GM18505 (cell line): ENCODE results near the gene PDE8B.

Experiments
- ATAC-seq: cut with Tn5 transposase; IDR thresholded peaks from one replicate; pipeline ENCODE4 v1.9.1; 2021; ENCODE audit not compliant: unreplicated experiment
- POLR2A ChIP-seq: IDR thresholded peaks from 4 replicates; pipeline ENCODE4 v1.6.1; 2011; ENCODE audit warnings: borderline replicate concordance; ENCODE audit not compliant: insufficient read depth, insufficient read length; ENCODE audit errors: extremely low read depth

The PDE8B gene

DNA sequence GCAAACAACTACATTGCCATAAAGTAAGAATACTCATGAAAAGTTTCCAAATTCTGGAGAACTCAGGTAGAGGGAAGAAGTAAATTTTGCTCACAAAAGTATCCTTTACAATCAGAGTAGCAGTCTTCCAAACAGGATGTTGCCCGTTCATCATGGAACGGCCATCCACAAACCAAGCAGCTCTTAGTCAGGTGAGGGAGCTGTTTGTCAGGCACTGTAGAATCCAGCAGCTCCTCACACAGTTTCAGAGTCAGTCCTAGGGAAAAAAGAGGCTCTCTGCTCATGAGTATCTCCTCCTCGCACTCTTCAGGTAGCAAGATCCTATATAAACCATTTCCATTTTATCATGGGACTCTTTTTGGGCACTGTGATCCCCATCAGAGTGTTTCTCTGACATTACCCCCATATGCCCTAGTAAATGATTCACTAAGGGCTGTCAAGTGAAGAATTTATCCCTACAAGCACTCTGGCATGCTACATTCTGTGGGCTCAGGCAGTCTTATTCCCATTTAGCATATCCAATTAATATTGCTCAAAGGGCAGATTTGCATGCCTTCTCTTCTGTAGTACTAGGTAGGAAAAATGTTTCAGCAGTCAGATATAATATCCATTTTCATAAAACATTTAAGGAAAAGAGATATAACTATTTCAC, 183.7 kb downstream of the PDE8B start:
- TF ChIP-seq POLR2A, result no peak
- ATAC-seq, result no peak

- no peak for TF ChIP-seq POLR2A
- no peak for ATAC-seq
Observed at GRCh38 chr5:77396017-77396416, 185.5 kb downstream of the PDE8B start.

- ATAC-seq, result no peak
- TF ChIP-seq POLR2A, result no peak
Observed at GRCh38 chr5:77397686-77398292, 187.3 kb downstream of the PDE8B start.

DNA sequence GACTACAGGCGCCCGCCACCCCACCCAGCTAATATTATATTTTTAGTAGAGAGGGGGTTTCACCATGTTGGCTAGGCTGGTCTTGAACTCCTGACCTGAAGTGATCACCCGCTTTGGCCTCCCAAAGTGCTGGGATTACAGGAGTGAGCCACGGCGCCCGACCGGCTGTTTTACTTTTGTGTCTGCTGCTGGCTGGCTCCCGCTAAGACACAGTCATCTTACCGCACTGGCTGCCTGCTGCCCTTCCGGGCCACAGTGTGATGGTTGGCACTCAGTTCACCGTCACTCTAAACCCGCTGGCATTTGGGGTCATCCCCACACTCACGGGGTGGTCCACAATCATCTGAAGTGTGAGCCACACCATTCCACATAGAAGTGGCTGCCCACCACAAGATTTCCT, 188.0 kb downstream of the PDE8B start:
- no peak for ATAC-seq
- no peak for TF ChIP-seq POLR2A

DNA sequence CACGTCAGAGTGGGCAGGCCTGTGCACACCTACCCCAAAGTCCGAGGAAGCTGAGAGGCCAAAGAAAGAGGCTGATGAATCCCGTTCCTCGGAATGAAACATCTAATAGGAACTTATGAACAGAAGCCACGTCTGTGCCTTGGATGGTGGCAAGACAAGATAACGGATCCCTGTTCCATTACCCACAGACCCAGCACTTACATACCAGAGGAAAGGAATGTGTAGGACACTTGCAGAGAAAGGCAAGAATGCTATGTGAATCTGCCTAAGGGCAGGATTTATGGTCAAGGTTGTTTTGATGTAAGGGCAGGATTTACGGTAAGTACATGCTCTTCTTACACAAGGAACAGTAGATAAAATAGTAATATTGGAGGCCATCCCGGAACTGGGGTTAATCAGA, 188.4 kb downstream of the PDE8B start:
- TF ChIP-seq POLR2A, result no peak
- ATAC-seq, result no peak

DNA sequence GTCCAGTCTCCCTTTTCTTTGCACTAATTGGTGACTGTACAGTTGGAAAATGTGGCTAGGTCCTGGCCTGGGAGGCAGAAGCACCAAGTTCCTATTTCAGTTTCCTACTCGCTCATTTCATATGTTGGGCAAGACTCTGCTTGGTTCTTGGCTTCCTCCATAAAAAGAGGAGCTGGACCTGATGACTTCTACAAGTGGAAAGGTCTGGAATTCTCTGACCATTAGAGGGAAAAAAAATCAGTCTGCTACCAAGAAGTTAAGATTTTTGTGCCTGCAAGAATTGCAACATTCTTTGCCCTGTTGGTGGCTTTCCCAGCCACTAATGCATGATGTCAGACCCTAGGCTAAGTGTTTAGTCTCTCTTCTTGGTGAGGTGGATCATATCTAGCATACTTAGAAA, 190.2 kb downstream of the PDE8B start:
- TF ChIP-seq POLR2A, result no peak
- ATAC-seq, result no peak

DNA sequence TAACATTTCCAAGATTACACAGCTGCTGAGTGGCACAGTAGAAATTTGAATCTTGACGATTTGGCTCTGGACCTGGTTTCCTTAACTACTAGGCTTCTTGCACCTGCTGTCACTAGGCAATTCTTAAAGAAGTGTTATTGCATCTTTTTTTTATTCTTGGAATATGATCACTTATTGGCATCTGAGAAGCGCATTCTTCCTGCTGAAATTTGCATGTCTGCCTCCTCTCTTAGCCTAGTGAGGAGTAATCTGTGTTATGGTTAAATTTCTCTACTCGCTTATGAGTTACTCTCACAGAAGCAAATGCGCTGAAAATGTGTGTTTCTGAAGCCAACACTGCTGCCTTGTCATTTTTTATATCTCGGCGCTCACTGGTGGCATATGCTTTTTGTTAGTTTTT, 192.3 kb downstream of the PDE8B start:
- no peak for ATAC-seq
- TF ChIP-seq POLR2A, result no peak

DNA sequence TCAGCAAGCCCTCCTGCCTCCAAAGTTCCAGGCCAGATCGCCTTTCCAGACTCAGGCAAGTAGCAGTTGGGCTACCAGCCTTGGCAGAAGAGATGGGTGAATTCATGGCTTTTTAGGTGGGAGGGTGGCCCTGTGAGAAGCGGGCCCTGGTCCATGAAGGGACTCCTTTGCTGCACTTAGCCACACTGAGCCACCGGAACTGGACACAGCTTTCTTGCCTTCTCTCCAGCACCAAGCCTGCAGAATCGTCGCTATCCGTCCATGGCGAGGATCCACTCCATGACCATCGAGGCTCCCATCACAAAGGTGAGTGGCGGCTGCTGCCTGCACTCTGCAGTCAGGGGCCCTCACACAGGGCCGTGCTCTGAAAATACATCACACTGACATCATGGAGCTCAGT, 196.7 kb downstream of the PDE8B start:
- no peak for ATAC-seq
- TF ChIP-seq POLR2A, result no peak

DNA sequence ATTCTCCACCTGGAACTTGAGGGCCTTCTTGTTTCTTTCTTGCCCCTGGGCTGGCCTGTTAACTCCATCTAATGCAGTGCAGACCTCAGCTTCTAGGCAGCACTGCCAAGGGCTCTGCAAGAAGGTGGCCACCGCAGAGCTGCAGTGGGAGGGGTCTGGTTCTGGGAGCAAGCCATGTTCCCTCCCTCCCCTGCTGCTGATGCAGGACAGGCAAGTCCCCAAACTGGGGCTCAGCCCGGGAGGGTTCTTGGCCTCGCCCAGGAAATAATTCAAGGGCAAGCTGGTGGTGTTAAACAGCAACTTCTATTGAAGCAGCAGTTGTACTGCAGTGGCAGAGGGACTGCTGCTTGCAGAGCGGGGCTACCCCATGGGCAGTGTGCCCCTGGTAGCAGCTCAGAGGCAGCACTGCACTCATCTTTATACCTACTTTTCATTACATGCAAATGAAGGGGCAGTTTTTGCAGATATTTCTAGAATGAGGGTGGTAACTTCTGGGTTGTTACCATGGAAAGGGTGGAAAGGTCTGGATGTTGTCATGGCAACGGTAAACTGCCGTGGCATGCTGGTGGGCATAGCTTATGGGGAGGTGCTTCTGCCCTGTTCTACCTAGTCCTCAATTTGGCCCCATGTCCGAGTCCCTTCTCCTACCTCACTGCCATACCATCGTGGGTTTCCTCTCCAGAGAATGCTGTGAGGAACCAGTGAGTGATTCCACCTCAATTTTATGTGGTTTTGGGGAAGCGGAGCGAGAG, 199.6 kb downstream of the PDE8B start:
- ATAC-seq, result no peak
- TF ChIP-seq POLR2A, result no peak

- TF ChIP-seq POLR2A, result no peak
- no peak for ATAC-seq
Observed at GRCh38 chr5:77413049-77413448, 202.6 kb downstream of the PDE8B start.

- no peak for ATAC-seq
- no peak for TF ChIP-seq POLR2A
Observed at GRCh38 chr5:77418162-77418561, 207.7 kb downstream of the PDE8B start.

- TF ChIP-seq POLR2A, result no peak
- ATAC-seq, result no peak
Observed at GRCh38 chr5:77418601-77419581, 208.4 kb downstream of the PDE8B start.
